Fibroblast of gingiva (primary cell): ENCODE measurements around the gene ELMO1.

Experiments used
- DNase-seq: peaks from one replicate; pipeline ENCODE4 v3.0.0-alpha.2; 2011; ENCODE audit warnings: low read depth

Gene ELMO1

GRCh38 chr7:36906956-36907635 lies 541.6 kb downstream of the ELMO1 start:
- no peak for DNase-seq

DNA sequence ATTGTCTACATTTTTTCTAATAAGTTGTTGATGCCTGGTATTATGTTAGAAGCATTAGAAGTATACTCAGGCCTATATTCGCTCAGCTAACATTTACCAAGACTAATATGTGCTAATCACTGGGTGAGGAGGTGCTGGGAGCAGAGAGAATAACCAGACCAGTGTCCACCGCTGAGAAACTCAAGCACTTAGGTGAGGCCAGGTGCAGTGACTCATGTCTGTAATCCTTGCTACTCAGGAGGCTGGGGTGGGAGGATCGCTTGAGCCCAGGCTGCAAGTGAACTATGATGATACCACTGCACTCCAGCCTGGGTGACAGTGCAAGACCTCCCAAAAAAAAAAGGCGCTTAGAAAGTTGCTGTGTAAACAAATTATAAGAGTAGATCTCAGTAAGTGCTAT lies 542.2 kb downstream of the ELMO1 start:
- no peak for DNase-seq

GRCh38 chr7:36905841-36906240 lies 542.8 kb downstream of the ELMO1 start:
- no peak for DNase-seq

DNA sequence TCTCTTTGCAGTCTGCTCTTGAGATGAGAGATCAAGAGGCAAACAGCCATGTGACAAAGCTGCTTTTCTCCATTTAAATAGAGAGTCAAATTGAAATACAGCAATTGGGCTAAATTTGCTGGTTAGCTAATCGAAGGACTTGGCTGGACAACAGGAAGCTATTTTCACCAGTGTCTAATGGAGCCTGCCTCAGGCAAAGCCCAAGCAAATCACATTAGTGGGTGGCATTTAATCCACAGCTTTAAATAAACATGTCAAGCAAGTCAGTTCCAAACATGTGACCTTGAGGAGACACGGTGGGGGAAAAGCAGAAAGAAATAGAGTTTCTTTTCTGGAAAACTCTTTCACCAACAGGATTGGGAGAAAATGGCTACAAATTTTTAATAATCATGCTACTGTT lies 543.9 kb downstream of the ELMO1 start:
- no peak for DNase-seq

DNA sequence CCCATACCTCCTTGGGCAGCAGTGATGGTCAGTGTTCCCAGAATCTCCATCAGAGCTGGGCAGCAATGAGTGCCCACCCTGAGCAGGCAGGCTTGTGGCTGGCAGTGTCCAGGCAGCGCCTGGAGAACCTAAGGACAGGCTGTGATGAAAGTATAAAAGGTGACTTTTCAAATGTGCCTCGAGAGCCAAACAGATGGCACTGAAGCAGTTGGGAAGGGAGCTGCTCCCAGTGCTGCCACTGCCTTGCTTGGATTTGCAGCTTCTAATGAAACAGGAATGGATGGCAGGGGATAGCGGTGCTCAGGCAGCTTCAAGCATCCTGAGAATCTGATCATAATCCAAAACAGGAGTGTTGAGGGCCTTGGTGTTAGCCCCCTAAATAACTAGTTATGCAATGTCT lies 544.6 kb downstream of the ELMO1 start:
- no peak for DNase-seq

- DNase-seq = no peak
These were observed 547.5 kb downstream of the ELMO1 start for GRCh38 chr7:36900988-36901710.

GRCh38 chr7:36898186-36898585 lies 550.5 kb downstream of the ELMO1 start:
- no peak for DNase-seq

DNA sequence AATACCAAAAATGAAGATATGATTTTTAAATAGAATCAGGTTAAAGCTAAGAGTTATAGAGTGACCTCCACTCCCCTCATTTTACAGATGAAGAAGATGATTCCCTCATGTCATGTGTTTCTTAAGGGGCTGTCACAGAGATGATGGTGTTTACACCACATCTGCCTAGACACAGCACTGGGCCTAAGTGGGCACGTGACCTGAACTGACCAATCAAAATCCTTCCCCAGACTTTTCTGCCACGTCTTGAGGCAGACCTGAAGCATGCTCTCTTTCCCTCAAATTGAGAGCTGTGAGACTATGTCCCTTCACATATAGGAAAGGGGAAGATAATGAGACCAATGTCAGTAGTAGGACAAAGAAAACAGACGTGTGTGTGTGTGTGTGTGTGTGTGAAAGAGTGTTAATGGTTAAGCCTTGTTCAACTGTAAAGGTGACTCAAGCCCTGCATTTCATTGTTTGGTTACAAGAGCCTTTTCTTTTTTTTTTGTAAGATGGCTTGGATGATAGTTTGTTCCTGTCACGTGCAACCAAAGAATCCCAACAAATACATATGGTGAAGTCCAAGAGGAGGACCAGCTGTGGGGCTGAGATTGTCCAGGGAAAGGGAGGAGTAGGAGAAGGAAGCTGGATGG lies 551.6 kb downstream of the ELMO1 start:
- DNase-seq = no peak

DNA sequence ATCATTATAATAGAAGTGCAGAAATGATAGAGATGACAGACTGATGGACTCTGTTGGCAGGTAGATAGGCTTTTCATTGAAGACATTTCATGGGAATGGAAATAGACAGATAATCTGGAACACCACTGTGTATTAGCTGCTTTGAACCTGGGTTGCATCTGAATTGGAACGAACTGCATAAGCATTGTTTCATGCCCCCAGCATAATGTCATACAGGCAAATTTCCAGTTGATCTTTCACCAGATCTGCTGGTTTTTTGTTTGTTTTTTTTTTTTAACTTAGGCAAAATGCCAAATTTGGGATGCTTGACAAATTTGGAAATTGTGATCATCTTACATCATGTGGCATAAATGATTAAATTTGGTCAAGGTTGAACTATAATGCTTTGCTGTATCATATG lies 552.2 kb downstream of the ELMO1 start:
- DNase-seq = no peak

DNA sequence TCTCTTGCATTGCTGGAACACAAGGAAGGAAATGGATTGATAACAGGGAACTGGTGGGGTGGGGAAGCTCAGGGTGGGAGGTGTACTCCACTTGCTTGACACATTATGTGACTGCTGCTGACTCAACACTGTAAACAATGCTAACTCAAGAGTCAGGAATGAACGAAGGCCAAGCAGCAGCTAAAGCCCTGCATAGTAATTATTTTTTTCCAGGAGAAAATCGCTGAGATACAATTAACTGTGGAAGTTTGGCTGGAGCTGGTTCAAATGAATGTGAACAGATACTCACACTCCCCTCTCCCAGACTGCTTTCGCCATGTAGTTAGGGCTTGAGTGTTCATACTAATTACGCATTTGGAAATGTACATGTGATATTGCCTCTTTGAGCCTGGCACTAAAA lies 553.5 kb downstream of the ELMO1 start:
- DNase-seq = no peak

- DNase-seq = no peak
These were observed 554.5 kb downstream of the ELMO1 start for GRCh38 chr7:36894190-36894589.

- DNase-seq = no peak
These were observed 559.5 kb downstream of the ELMO1 start for GRCh38 chr7:36889182-36889581.

- DNase-seq = no peak
These were observed 560.7 kb downstream of the ELMO1 start for GRCh38 chr7:36887969-36888368.

DNA sequence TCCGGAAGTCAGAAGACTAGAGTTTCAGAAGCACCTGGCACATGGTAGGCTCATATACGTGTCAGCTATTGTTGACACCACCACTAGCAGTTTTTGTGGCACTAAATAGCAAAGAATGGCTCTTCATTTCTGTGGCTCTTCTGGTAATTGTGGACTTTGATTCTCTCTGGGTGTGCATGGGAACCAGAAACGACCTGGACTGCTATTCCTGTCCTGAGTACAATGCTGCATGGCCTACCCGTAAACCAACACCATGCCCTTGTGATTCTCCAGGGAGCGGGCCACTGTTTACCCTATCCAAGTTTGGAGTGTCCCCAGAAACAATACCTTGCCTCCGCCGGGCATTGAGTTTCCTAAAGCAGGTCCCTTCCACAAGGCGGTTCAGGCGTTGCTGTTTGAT lies 561.4 kb downstream of the ELMO1 start:
- DNase-seq = no peak

DNA sequence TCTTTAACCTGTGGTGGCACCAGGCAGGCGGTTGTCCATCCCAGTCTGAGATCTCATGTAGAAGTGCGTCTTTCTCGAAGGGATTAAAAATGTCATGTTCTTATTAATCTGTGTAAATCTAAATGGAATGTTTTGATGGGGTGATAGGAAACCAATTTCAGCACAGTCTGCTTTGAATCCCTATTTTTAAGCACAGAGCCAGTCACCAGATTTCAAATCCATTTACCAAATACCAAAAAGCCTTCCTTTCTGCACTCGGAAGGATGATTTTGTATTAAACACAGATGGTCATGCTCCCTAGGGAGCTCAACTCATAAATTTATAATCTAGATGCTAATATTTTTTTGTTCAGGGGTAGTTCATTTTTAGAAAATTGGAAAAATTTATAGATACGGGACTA lies 563.8 kb downstream of the ELMO1 start:
- DNase-seq = no peak

- DNase-seq = no peak
These were observed 564.3 kb downstream of the ELMO1 start for GRCh38 chr7:36884351-36884750.

DNA sequence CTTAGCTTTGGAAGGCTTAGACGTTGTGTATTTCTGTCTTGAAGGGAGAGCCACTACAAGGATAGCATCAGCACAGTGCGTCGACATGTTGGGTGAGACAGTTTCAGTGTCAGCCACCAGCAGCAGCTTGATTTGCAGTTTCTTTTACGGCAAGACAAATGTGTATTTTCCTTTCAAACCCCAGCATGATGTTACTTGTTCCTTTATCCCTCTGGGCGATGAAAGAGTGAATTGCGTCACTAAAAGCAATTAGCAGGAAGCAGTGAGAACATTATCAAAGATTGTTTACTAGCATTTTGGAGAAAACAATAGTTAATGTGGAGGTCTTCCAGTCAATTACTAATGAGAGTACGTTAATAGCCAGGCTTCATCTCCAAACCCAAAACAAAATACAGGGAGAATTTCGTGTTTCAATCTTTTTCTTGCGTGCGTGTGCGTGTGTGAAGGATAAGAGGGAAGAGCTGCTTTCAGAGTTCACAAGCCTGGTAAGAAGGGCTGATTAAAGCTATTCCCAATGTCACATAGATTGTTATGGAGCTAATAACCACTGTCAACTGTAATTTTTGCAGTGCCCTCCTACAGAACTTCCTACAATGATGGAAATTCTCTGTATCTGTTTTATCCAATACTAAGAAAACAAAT lies 567.3 kb downstream of the ELMO1 start:
- DNase-seq = no peak

DNA sequence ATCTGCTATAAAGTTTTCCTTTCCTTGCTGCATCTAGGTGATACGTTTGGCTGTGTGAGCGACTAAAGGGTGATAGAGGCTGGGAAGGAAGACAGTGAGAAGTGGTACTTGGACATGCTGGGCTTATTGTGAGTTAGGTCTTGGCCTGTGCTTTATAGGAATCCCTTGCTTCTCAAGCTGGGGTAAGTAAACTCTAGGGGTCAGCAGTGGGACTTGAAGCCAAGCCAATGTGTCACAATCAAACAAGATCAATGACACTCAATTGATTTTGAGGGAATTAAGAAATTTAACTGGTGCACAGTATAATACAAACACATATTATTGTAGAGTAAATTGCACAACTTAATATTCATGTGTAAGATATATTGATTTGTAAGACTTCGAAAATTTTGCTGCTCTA lies 568.6 kb downstream of the ELMO1 start:
- DNase-seq = no peak

DNA sequence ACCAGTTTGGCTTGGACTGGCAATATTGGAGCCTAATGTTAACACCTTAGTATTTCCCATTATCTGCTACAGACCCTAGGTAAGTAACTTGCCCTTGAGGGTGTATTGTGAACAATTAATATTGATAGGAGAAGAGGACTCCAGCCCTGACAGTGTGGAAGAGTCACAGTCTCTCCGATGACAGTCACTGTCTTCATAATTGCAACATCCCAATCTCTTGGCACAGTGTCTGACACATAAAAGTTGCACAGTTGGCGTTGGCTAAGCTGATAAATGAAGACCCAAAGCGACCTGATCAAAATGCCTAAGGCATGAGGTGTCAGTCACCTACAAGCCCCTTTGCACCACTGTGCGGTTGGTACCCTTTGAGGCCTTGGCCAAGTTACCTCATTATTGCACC lies 569.6 kb downstream of the ELMO1 start:
- DNase-seq = no peak

DNA sequence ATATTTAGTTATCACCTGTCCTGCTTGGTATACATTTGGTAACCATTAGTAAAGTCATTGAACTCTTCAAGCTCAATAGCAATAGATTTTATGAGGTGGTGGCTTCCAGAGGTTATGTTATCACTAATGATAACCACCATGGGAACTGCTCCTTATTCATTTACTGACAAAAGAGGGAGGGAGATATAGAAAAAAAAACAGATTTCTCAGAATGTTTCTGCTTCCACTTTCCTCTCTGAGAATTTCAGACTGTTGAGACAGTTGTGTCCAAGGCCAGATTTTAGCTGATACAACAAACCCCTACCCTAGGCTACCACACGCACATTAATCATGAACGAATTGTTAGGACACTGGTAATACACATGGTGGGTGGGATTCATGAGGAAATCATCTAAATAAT lies 570.4 kb downstream of the ELMO1 start:
- DNase-seq = no peak

DNA sequence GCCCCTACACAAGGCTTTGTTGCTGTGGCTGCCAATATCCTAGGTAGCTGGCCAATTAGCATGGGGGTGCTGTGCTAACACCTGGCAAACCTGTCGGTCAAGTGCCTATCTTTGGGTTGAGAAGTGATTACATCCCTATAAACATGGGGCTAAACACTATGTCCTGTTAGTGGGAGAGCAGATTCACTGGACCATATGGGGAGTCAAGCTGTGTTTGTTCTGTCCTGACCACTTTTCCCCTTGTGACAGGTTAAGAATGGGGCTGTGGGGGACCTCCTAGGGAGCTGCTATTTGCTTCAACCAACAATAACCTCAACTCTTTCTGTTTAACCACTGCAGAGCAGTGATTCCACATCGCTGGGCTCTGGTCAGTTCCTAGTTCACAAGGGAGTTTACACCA lies 572.9 kb downstream of the ELMO1 start:
- no peak for DNase-seq

DNA sequence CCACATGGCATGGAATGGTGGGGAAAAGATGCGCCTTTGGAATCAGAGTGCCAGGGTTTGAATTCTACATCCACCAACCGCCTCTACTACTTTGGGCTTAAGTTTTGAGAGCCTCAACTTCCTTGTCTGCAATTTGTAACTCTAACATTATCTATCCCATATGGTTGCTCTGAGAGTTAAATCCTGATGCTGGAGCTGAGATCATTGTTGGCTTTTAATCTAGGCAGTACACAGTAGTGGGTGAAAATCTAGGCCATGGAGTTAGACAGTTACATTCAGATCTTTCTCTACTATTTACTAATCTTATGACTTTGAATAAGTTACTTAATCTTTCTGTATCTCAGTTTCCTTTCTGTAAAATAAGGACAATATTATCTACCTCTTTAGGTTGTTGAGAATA lies 574.6 kb downstream of the ELMO1 start:
- no peak for DNase-seq

GRCh38 chr7:36871863-36872262 lies 576.8 kb downstream of the ELMO1 start:
- DNase-seq = no peak
